Keratinocyte (primary cell): ENCODE results near the gene PLCD4. TPM values are rescaled to one million over a fixed set of nuclear protein-coding genes. Genes with fewer than 3 reads are reported as not detected.

ENCODE experiments used
- DNase-seq: peaks from one replicate; pipeline ENCODE4 v3.0.0-alpha.2; 2011; ENCODE audit warnings: low read depth, missing footprints, low spot score
- FAIRE-seq: peaks from 2 replicates; lab custom pipeline; 2011; peaks lifted over from hg19 to GRCh38; lab: Jason Lieb, UNC
- H2AFZ ChIP-seq: 2 replicates; pipeline ENCODE4 v1.6.0; 2012; ENCODE audit warnings: low read length, control low read depth, inconsistent platforms; ENCODE audit not compliant: control insufficient read depth
- H3K27ac ChIP-seq: 2 replicates; pipeline ENCODE4 v1.5.1; 2011; ENCODE audit warnings: low read length; ENCODE audit not compliant: control insufficient read depth, insufficient read depth
- H3K27me3 ChIP-seq: 3 replicates; pipeline ENCODE4 v1.6.0; 2011; ENCODE audit warnings: low read length; ENCODE audit not compliant: control insufficient read depth, insufficient read depth; ENCODE audit errors: extremely low read depth
- H3K36me3 ChIP-seq, 2 experiments: 2 replicates in 1 of 2; 3 replicates in 1 of 2; pipeline ENCODE4 v1.5.1; 2011; ENCODE audit warnings: low read length in 2 of 2, mild to moderate bottlenecking in 1 of 2; ENCODE audit not compliant: control insufficient read depth in 2 of 2, insufficient read depth in 2 of 2; ENCODE audit errors: extremely low read depth in 1 of 2
- H3K4me1 ChIP-seq: 3 replicates; pipeline ENCODE4 v1.5.1; 2011; ENCODE audit warnings: low read length; ENCODE audit not compliant: control insufficient read depth, insufficient read depth; ENCODE audit errors: extremely low read depth
- H3K4me2 ChIP-seq: 3 replicates; pipeline ENCODE4 v1.6.0; 2011; ENCODE audit warnings: low read depth, low read length; ENCODE audit not compliant: control insufficient read depth, insufficient read depth; ENCODE audit errors: extremely low read depth
- H3K4me3 ChIP-seq, 3 experiments: fragments of 200-600 bp in 1 of 3; sonication (generic) in 1 of 3; 2 replicates in 2 of 3; 3 replicates in 1 of 3; pipeline ENCODE4 v1.5.1; 2011 to 2016; ENCODE audit warnings: low read length in 3 of 3, mild to moderate bottlenecking in 3 of 3, control low read depth in 2 of 3, inconsistent platforms in 1 of 3, low read depth in 1 of 3, mixed read lengths in 1 of 3, mixed run types in 1 of 3, moderate library complexity in 1 of 3; ENCODE audit not compliant: control insufficient read depth in 2 of 3, insufficient read depth in 2 of 3; ENCODE audit errors: extremely low read depth in 1 of 3
- H3K79me2 ChIP-seq: 2 replicates; pipeline ENCODE4 v1.6.0; 2012; ENCODE audit warnings: low read length; ENCODE audit not compliant: control insufficient read depth, insufficient read depth
- H3K9ac ChIP-seq: 3 replicates; pipeline ENCODE4 v1.6.0; 2011; ENCODE audit warnings: low read length; ENCODE audit not compliant: control insufficient read depth, insufficient read depth; ENCODE audit errors: extremely low read depth
- H3K9me1 ChIP-seq: 3 replicates; pipeline ENCODE4 v1.6.0; 2011; ENCODE audit warnings: low read length; ENCODE audit not compliant: control insufficient read depth, insufficient read depth; ENCODE audit errors: extremely low read depth
- H3K9me3 ChIP-seq: 2 replicates; pipeline ENCODE4 v1.5.1; 2012; ENCODE audit warnings: low read depth, low read length; ENCODE audit not compliant: control insufficient read depth
- H4K20me1 ChIP-seq: 3 replicates; pipeline ENCODE4 v1.6.0; 2011; ENCODE audit warnings: low read length; ENCODE audit not compliant: control insufficient read depth, insufficient read depth; ENCODE audit errors: extremely low read depth
- CTCF ChIP-seq, 3 experiments: IDR thresholded peaks in 1 of 3; conservative IDR thresholded peaks in 1 of 3; optimal IDR thresholded peaks in 1 of 3; 2 replicates in 2 of 3; 3 replicates in 1 of 3; pipeline versions ENCODE3 to v1.5.1; 2011; ENCODE audit warnings: low read length in 3 of 3, mild to moderate bottlenecking in 3 of 3, moderate library complexity in 2 of 3, control low read depth in 1 of 3, inconsistent platforms in 1 of 3; ENCODE audit not compliant: insufficient read depth in 2 of 3; ENCODE audit errors: extremely low read depth in 1 of 3
- EZH2 ChIP-seq: IDR thresholded peaks from one replicate; pipeline ENCODE4 v1.6.1; 2012; ENCODE audit warnings: inconsistent platforms, mild to moderate bottlenecking, low read length, moderate library complexity
- dilution Hi-C: fragments of 300-500 bp; cut with MboI; formaldehyde crosslinking; loops from one replicate; pipeline ENCODE4 v1.7.0; 2020; ENCODE audit warnings: low sequenced_read_pairs; ENCODE audit not compliant: extremely low pct_ligation_motif_present
- polyA plus RNA-seq, 5 experiments: library from polyadenylated mRNA; depleted of rRNA in 3 of 5; stranded (reverse) in 3 of 5; stranded (forward) in 1 of 5; unstranded in 1 of 5; fragments of >200 nt; gene quantifications; 1 replicate in 1 of 5; 2 replicates in 3 of 5; 3 replicates in 1 of 5; pipeline versions ENCODE4 v1.2.1 to v1.2.3, GENCODE V29; 2011 to 2012; ENCODE audit warnings: missing spikeins in 2 of 5, low read depth in 1 of 5, low replicate concordance in 1 of 5

The PLCD4 gene
- polyA plus RNA-seq, 1 donor (not counting 4 experiments of a cell fraction or from before 2014, with no cell fraction given): 15.3 TPM

GRCh38 chr2:218578272-218578877, 29.3 kb upstream of the PLCD4 start:
- no peak overlapping the region for H3K9ac ChIP-seq
- H4K20me1 ChIP-seq: no peaks in the 10 kb centered on the region
- H3K36me3 ChIP-seq: peaks cover 4 to 8% of the 10 kb centered on the region in 2 experiments
- no peak overlapping the region for H3K4me3 ChIP-seq
- no peaks in the 10 kb centered on the region for H3K9me3 ChIP-seq
- no peak overlapping the region for H2AFZ ChIP-seq
- H3K9me1 ChIP-seq: no peaks in the 10 kb centered on the region
- FAIRE-seq (no peak), DNase-seq (no peak)
- TF ChIP-seq CTCF (optimal IDR thresholded peaks at IDR 0.05 in 1 of 3, IDR thresholded peaks at IDR 0.05 in 1 of 3, conservative IDR thresholded peaks at IDR 0.05 in 1 of 3; ENCODE audit: extremely low read depth in 1 of 3, insufficient read depth in 2 of 3, low read length in 3 of 3) (no peak), EZH2 (no peak)
- dilution Hi-C loops: no loop called here
- no peak overlapping the region for H3K27ac ChIP-seq
- peaks cover 49% of the 10 kb centered on the region for H3K79me2 ChIP-seq
- H3K4me2 ChIP-seq: no peak overlapping the region
- H3K27me3 ChIP-seq: no peaks in the 10 kb centered on the region
- peaks cover 10% of the 10 kb centered on the region for H3K4me1 ChIP-seq

- DNase-seq (peak; percentile 26), FAIRE-seq (peak; percentile 23)
- peak overlapping the region; percentile 24 for H3K27ac ChIP-seq
- no peaks in the 10 kb centered on the region for H4K20me1 ChIP-seq
- H3K27me3 ChIP-seq: no peaks in the 10 kb centered on the region
- H3K9ac ChIP-seq: no peak overlapping the region
- H3K36me3 ChIP-seq: peaks cover 9 to 21% of the 10 kb centered on the region in 2 experiments
- H3K9me1 ChIP-seq: no peaks in the 10 kb centered on the region
- peaks cover 18% of the 10 kb centered on the region for H3K79me2 ChIP-seq
- no peak overlapping the region for H3K4me3 ChIP-seq
- H2AFZ ChIP-seq: no peak overlapping the region
- no peaks in the 10 kb centered on the region for H3K9me3 ChIP-seq
- peaks cover 10% of the 10 kb centered on the region for H3K4me1 ChIP-seq
- peak overlapping the region; percentile 24 for H3K4me2 ChIP-seq
- TF ChIP-seq EZH2 (no peak), CTCF (optimal IDR thresholded peaks at IDR 0.05 in 1 of 3, IDR thresholded peaks at IDR 0.05 in 1 of 3, conservative IDR thresholded peaks at IDR 0.05 in 1 of 3; ENCODE audit: extremely low read depth in 1 of 3, insufficient read depth in 2 of 3, low read length in 3 of 3) (no peak)
- dilution Hi-C loops: no loop called here
Measured at GRCh38 chr2:218582076-218582475, 25.6 kb upstream of the PLCD4 start.
